HG03558 (cell line): Measurements from ENCODE around the gene KTN1.
A peak's percentile ranks its signal among the peaks of the same experiment; 100 is the strongest.

Experiments
- ATAC-seq: cut with Tn5 transposase; IDR thresholded peaks from one replicate; pipeline ENCODE4 v1.9.1; 2021; ENCODE audit warnings: moderate number of reproducible peaks; ENCODE audit not compliant: unreplicated experiment; ENCODE audit errors: extremely low read depth

KTN1 gene

DNA sequence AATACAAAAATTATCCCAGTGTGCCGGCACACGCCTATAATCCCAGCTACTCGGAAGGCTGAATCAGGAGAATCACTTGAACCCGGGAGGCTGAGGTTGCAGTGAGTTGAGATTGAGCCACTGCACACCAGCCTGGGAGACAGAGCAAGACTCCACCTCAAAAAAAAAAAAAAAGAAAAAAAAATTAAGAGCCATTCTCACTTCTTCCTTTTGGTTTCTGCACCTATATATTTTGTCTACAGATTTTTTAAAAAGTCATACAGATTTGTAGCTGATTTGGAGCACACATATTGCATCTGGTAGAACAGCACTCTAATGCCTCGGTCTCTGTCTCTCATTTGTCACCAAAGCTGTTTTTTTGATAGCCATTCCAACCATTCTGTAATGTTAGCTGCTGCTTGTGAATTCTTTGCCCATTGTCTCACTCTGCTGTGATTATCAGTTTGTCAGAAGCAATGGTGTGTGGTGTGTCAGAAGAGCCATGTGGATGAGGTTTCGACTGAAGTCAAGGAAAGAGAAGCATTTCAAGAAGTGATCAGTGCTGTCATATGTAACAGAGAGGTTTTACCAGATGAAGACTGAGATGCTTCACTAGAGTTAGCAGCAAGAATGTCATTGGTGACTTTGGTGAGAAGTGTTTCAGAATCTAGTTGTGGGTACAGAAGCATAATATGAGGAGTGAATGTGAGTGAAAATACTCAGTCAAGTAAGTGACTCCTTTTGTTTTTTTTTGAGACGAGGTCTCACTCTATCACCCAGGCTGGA is 8.7 kb upstream of the KTN1 start:
- ATAC-seq, result no peak

DNA sequence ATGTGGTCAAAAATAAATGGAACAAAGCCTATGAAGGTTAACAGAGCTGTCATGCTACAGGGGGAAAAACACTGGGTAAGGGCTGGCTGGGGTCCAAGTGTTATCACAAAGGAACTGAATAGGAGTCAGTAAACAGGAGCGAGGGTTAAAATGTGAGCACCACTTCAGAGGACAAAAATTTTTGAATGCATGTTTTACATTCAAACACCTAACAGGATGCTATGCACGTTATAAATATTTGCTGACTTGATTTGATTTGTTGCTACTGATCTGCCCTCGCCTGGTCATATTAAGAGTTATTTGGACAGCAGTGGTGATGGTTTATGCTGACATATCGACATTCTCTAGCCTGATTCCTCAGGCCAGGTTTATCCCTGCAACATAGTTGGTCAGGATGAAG is 7.4 kb upstream of the KTN1 start:
- ATAC-seq, result no peak

DNA sequence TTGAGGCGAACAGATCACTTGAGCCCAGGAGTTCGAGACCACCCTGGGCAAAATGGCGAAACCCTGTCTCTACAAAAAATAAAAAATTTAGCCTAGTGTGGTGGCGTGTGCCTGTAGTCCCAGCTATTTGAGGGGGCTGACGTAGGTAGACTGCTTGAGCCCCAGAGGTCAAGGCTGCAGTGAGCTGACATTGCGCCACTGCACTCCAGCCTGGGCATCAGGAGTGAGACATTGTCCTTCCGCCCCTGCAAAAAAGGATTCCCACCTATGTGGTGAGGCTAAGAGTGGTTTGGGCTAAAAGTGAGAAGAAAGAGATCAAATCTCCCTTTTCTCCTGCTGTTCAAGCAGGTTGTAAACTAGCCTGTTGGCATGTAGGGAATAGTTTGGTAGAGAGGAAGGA is 5.0 kb upstream of the KTN1 start:
- no peak for ATAC-seq

DNA sequence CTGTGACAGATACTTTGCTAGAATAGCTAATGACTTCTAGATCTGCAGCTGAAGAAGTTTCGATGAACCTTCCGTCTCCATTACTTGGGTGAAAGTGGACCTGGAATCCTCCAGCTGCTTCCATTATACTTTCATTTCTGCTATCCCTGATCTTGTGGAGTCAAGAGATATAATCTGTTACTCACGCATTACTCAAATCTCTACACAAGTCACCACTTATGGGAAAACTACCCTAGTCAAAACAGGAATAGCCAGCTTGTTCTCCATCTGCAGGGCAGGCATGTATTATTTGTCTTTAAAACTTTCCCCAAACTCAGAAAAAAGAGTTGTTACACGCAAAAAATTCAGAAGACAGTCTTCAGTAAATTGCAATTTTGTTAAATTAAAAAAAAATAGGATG is 2.8 kb upstream of the KTN1 start:
- no peak for ATAC-seq

DNA sequence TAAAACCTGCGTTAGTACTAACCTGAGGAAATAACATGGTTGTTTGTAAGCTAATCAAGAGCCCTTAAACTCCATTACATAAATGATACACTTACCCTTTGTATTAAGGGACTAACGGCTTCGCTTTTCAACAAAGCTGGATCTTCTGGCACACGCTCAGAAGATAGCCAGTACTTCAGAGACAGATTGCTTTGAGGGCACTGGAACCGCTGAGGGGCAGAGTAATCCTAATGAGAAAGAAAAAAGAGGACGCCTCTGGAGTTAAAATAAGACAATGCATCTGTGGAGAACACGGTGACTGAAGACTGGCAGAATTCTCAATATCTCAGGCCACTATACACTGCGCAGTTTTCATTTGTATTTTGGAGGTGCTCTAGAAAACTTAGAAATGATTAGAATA is 1.5 kb upstream of the KTN1 start:
- ATAC-seq, result no peak

DNA sequence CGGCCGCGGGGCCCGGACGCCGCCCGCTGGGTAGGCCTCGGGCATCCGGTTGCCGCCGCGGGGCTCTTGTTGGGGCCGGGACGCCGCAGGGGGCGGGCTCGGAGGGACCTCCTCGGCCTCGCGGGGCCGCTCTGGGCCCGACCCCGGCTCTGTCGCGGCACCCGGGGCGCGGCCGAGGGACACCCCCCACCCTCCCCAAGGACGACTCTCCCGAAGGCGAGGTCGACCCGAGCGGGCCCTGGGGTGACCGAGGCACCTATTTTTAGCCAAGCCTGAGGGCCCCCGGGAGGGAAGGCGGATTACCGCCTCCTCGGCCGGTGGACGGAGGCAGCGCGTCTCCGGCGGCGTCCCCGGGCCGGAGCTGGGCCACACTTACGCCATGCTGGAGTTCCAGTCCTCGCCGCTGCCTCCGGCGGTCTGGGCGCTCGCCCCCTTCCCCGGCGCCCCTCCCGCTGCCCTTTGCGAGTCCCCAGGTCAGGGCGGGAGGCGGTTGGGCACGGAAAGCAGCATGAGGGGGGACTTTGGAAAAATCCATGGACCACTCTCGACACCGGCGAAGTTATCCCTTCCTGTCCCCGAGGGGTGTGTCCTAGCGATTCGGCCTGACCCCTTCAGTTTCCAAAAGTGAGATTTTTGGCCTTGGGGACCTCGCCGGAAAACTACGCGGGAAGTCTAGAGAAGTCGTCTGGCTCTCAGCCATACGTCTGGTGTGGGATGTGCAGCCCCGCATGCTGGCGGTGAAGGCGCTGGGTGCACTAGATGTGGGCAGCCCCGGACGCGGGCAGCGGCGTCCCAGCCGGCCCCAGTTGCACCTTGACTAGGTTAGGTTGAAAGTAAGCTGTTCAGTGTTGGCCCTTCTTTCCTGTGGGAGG is 699 bp downstream of the KTN1 start:
- peak; percentile 19 for ATAC-seq

- ATAC-seq, result no peak
Observed at GRCh38 chr14:55581342-55581771, 1.4 kb downstream of the KTN1 start.

- no peak for ATAC-seq
Observed at GRCh38 chr14:55582746-55583145, 2.7 kb downstream of the KTN1 start.

DNA sequence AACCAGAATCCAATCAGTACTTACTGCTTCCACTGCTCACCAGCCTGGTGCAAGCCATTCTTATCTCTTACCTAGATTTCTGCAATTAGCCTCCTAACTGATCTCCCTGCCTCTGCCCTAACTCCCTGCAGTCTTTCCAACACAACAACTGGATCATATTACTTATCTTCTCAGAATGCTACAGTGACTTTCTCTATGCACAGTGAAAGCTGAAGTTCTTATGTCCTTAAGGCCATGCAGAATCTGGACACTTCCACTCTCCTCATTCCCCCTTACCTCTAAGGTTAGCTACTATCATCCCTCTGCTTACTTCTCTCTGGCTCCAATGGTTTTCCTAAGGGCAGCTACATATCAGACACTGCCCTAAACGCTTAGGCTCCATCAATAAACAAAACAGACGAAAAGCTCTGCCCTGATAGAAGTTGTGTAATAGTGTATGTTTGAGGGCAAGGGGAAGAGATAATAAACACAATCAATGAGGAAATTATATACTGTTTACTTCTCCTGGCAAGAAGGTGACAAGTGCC is 4.0 kb downstream of the KTN1 start:
- ATAC-seq, result no peak

DNA sequence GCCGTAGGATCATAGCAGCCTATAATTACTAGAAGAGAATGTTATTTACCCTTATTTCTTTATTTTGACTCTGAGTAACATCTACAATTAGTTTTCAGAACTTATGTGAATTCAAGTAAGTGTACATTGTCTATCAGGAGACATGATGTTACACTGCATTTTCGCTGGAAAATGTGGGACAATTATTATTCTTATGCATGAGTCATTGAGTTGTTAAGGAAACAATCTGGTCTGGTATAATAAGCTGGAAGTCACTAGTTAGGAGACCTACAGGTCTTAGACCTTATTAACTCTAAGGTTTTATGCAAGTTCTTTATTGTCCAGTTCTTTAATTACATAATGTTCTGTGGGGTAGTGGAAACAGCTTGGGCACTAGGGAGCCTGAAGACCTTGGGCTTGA is 5.8 kb downstream of the KTN1 start:
- no peak for ATAC-seq

GRCh38 chr14:55586411-55586810 is 6.4 kb downstream of the KTN1 start:
- ATAC-seq, result no peak

GRCh38 chr14:55587847-55588246 is 7.8 kb downstream of the KTN1 start:
- ATAC-seq, result no peak

DNA sequence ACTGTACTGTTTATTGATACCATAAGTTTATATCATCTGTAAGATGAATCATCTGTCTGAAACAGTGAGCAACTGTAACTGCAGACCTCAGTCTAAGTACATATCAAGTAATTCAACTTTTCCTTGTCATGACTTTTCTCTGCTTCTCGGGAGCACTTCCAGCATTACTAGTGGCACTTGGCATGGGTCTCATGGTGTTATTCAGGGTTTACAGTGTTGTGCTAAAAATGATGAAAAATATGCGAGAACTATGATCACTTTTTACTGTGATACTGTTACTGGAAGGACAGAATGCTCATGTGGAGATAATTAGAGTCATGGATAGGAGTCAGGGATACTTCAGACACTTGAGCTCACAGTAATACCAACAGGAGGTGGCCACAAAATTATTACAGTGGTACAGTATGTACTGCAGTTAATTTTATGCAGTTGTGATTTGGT is 8.3 kb downstream of the KTN1 start:
- no peak for ATAC-seq

- no peak for ATAC-seq
Observed at GRCh38 chr14:55589171-55589570, 9.2 kb downstream of the KTN1 start.

DNA sequence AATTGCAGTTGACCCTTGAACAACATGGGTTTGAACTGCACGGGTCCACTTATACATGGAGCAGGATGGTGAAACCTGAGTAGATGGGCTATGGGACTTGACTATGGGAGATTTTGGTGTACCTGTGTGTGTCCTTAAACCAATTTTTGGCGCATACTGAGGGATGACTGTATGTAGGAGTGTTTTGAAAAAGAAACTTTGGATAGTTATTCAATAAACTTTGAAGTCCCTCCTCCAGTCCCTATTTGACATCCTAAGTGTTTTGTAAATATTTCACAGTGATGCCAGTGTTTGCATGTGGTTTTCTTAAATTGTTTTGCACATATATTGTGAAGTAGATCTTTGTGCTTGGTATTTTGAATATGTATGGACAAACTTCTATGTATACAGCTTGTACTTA is 12.4 kb downstream of the KTN1 start:
- ATAC-seq, result no peak

GRCh38 chr14:55593698-55594097 is 13.7 kb downstream of the KTN1 start:
- no peak for ATAC-seq

- ATAC-seq, result no peak
Observed at GRCh38 chr14:55599250-55599879, 19.4 kb downstream of the KTN1 start.

GRCh38 chr14:55600784-55601561 is 21.0 kb downstream of the KTN1 start:
- ATAC-seq, result no peak

GRCh38 chr14:55603401-55603953 is 23.5 kb downstream of the KTN1 start:
- no peak for ATAC-seq

DNA sequence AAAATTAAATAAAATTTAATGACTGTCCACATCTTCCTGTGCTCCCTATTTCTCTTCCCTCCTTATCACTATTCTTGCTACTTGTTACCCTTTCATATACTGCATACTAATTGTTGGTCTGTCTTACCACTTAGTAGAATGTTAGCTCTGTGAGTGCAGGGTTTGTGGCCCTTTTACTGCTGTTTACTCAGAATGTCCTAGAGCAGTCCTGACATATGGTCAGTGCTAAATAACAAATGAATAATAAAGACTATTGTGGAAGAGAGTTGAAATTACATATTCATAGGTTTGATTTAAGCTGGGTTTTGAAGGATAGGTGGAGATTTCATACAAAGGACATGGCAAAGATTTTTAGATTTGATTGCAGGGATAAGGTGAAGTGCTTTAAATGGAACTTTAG is 24.5 kb downstream of the KTN1 start:
- ATAC-seq, result no peak
